Activated naive CD8-positive, alpha-beta T cell (primary cell): ENCODE measurements around the gene NECAB3.
A peak's percentile ranks its signal among the peaks of the same experiment; 100 is the strongest.
"Not testable (repeated sequence)": the region's sequence is repeated elsewhere in the genome, so short reads cannot be mapped to it uniquely, and the experiment has no call there.

ENCODE experiments used
- H3K27ac Mint-ChIP-seq: one replicate; pipeline ENCODE4 v1.8.0; 2021; ENCODE audit warnings: mixed read lengths
- H3K27me3 Mint-ChIP-seq: one replicate; pipeline ENCODE4 v1.8.0; 2021; ENCODE audit warnings: mixed read lengths
- H3K36me3 Mint-ChIP-seq: one replicate; pipeline ENCODE4 v1.8.0; 2021; ENCODE audit warnings: mixed read lengths
- H3K4me1 Mint-ChIP-seq: one replicate; pipeline ENCODE4 v1.8.0; 2021; ENCODE audit warnings: low read depth, mixed read lengths
- H3K4me3 Mint-ChIP-seq: one replicate; pipeline ENCODE4 v1.8.0; 2021; ENCODE audit warnings: mild to moderate bottlenecking, mixed read lengths
- H3K9me3 Mint-ChIP-seq: one replicate; pipeline ENCODE4 v1.8.0; 2021; ENCODE audit warnings: low read depth, mixed read lengths

Gene NECAB3

DNA sequence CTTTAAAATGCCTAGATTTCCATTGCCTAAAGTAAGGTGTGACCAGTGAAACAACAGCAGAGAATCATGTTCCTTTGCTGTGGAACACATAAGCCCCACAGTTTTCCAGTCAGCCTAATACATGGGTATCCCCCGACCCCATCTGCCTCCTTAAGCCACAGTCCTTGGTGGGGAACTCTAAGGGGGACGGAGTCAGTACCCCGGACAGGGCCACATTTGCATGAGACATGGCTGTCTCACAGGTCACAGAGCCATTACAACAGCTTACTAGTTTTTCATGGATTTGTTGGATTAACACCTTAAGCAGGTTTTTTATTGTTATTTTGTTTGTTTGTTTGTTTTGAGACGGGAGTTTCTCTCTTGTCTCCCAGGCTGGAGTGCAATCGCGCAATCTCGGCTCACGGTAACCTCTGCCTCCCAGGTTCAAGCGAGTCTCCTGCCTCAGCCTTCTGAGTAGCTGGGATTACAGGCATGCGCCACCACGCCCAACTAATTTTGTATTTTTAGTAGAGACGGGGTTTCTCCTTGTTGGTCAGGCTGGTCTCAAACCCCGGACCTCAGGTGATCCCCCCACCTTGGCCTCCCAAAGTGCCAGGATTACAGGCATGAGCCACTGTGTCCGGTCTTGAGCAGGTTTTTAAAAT is 27.1 kb downstream of the NECAB3 start:
- H3K4me3 Mint-ChIP-seq, H3K9me3 Mint-ChIP-seq, H3K4me1 Mint-ChIP-seq, H3K36me3 Mint-ChIP-seq, H3K27ac Mint-ChIP-seq, H3K27me3 Mint-ChIP-seq: not testable (repeated sequence)

DNA sequence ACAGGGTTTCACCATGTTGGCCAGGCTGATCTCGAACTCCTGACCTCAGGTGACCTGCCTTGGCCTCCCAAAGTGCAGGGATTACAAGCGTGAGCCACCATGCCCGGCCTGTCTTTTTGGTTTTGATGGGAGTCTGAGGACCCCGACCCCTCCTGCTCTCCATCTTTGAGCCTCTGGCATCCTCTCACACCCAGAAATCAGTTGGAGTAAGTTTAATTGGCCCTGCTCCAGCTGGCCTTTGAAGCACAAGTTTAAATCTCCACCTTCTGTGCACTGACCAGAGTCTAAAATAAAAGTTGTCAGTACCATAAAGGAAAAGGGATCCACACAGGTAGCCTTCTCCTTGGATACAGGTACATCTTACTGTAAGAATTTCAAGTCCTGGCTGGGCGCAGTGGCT is 28.0 kb downstream of the NECAB3 start:
- H3K27me3 Mint-ChIP-seq: no peaks in the 10 kb centered on the region
- no peak overlapping the region for H3K4me3 Mint-ChIP-seq
- no peaks in the 10 kb centered on the region for H3K9me3 Mint-ChIP-seq
- H3K4me1 Mint-ChIP-seq: no peaks in the 10 kb centered on the region
- H3K27ac Mint-ChIP-seq: no peak overlapping the region
- no peaks in the 10 kb centered on the region for H3K36me3 Mint-ChIP-seq

DNA sequence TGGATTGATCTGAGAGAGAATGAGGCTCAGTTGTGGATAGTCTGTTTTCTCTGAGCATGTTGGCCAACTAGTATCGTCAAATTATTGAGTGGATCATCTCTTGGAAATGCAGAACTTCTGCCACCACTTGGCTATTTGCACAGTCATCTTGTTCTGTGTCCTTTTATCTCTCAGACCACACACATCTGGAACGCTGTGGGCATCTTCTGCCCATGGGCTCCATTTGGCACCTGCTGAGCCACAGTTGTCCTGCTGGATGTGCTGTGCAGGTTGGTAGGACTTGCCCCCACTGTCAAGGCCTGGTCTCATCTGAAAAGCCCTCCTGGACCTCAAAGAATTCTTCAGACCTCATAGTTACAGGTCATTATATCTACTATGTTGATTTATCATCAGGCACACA is 28.8 kb downstream of the NECAB3 start:
- no peaks in the 10 kb centered on the region for H3K9me3 Mint-ChIP-seq
- no peak overlapping the region for H3K4me3 Mint-ChIP-seq
- no peak overlapping the region for H3K27ac Mint-ChIP-seq
- no peaks in the 10 kb centered on the region for H3K36me3 Mint-ChIP-seq
- no peaks in the 10 kb centered on the region for H3K27me3 Mint-ChIP-seq
- no peaks in the 10 kb centered on the region for H3K4me1 Mint-ChIP-seq

DNA sequence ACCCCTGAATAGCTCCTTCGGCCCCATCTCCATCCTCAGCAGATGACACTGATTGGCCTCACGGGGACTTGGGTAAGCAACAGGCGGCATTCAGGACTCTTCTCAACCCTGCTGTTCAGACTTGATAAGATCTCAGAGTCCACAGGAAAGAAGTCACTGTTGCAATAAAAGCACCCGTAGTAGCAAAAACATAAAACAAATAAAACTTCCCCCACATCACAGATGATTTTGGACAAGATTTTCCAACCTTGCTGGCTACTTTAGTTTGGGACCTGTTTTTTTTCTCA is 29.2 kb downstream of the NECAB3 start:
- no peaks in the 10 kb centered on the region for H3K27me3 Mint-ChIP-seq
- H3K36me3 Mint-ChIP-seq: peaks cover 3% of the 10 kb centered on the region
- H3K27ac Mint-ChIP-seq: no peak overlapping the region
- no peaks in the 10 kb centered on the region for H3K9me3 Mint-ChIP-seq
- no peak overlapping the region for H3K4me3 Mint-ChIP-seq
- no peaks in the 10 kb centered on the region for H3K4me1 Mint-ChIP-seq

DNA sequence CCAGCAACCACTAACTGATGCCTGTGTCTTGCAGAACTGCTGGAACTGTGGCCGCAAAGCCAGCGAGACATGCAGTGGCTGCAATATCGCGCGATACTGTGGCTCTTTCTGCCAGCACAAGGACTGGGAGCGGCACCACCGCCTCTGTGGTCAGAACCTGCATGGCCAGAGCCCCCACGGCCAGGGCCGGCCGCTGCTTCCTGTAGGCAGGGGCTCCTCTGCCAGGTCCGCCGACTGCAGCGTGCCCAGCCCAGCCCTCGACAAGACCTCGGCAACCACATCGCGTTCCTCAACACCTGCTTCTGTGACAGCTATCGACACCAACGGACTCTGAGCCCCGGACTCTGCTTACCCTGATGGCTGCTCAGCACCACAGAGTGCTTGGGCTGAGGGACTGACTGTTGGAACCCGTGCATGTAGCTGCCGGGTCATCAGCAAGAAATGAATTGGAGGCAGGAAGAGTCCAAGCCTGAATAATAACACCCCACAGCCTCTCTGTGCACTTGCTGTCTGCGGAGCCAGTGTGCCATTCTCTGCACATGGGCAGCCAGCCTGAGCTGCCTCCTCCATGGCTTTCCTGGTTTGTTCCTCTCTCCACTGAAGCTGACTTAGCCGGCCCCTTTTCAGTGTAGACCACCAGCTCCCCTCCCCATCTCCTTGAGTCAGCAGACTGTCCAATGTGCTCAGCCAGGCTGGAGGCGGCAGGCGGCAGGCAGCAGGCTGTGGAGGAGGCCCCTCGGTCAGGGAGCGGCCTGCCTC is 29.7 kb downstream of the NECAB3 start:
- Mint-ChIP-seq H3K4me3 (no peak overlapping the region), H3K27me3 (no peaks in the 10 kb centered on the region), H3K36me3 (peaks cover 6% of the 10 kb centered on the region), H3K27ac (no peak overlapping the region), H3K9me3 (no peaks in the 10 kb centered on the region), H3K4me1 (no peaks in the 10 kb centered on the region)

DNA sequence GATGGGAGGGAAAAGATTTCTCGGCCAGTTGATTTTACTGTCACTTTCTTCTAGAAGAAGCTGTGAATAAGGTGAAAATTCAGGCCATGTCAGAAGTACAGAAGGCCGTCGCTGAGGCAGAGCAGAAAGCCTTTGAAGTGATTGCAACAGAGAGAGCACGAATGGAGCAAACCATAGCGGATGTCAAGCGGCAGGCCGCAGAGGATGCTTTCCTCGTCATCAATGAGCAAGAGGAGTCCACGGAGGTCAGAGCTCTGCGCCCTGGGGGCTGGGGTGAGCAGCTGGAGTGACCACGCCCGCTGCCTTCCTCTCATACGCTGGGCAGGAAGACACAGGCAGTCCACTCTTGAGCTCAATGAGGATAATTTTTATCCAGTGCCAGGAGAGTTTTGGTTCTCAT is 33.9 kb downstream of the NECAB3 start:
- Mint-ChIP-seq H3K4me1 (no peaks in the 10 kb centered on the region), H3K27me3 (no peaks in the 10 kb centered on the region), H3K27ac (no peak overlapping the region), H3K9me3 (no peaks in the 10 kb centered on the region), H3K36me3 (peaks cover 11% of the 10 kb centered on the region), H3K4me3 (no peak overlapping the region)

DNA sequence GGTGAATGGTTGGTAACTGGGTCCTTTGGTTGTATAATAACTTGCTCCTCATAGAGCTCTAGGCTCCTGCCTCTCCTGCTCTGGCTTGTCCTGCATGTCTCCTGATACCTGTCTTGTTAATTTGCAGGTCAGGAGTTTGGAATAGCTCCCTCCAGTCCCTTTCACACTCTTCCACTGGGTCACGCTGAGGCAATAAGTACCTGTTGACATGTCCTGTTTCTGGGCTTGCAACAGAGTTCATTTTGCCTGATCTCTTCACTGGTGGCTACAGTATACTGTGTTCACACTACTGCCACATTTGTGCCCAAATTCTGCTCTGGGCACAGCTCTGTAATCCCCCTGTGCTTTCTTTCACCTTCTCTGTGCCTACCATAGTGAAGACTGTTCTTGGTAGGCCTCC is 37.5 kb downstream of the NECAB3 start:
- Mint-ChIP-seq H3K4me1 (peaks cover 3% of the 10 kb centered on the region), H3K27ac (peak overlapping the region; percentile 38), H3K36me3 (peaks cover 11% of the 10 kb centered on the region), H3K9me3 (no peaks in the 10 kb centered on the region), H3K27me3 (no peaks in the 10 kb centered on the region), H3K4me3 (no peak overlapping the region)

DNA sequence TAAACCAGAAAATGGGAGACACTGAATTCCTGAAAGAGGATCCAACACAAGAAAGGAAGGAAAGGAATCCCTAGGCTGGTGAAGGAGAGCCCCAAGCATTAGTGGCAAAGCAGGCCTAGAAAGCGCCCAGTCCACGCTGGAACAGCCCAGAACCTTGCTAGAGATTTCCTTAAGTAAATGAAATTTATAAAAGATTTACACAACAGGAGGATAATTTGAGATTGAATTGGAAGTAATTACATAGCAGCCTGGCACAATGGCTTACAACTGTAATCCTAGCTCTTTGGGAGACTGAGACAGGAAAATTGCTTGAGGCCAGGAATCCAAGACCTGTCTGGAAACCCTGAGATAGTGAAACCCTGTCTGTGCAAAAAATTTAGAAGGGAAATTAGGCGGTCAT is 38.9 kb downstream of the NECAB3 start:
- Mint-ChIP-seq H3K4me3 (no peak overlapping the region), H3K4me1 (peaks cover 3% of the 10 kb centered on the region)

DNA sequence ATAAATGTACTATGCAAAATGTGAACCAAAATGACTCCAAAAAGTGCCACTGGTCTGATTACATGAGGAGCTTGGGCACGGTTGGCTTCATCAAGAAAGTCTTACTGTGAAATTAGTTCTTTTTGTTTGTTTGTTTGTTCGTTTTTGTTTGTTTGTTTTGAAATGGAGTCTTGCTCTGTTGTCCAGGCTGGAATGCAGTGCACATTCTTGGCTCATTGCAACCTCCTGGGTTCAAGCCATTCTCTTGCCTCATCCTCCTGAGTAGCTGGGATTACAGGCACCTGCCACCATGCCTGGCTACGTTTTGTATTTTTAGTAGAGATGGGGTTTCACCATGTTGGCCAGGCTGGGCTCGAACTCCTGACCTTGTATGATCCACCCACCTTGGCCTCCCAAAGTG is 42.3 kb downstream of the NECAB3 start:
- not testable (repeated sequence) for H3K9me3 Mint-ChIP-seq, H3K27ac Mint-ChIP-seq, H3K36me3 Mint-ChIP-seq

More for the DNA sequence above, 38.9 kb downstream of the NECAB3 start:
- Mint-ChIP-seq H3K36me3 (peaks cover 11% of the 10 kb centered on the region), H3K9me3 (no peaks in the 10 kb centered on the region), H3K27me3 (no peaks in the 10 kb centered on the region), H3K27ac (no peak overlapping the region)

DNA sequence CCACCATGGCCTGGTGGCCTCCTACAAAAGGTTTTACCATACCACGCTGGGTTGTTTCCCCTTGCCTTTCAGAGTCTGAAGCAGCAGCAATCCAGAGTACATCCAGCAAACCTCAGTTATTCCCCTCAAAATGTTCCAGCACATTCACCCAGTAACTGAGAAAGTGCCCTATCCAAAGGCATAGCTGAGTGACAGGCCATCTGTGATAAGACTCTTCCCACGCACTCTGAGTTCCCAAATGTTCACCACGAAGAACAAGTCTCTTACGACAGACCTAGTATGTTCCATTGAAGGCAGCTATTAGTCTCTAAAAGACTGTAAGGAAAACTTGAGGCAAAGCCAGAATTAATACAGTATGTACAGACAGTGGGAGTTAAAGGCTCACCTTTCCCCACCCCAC is 43.7 kb downstream of the NECAB3 start:
- Mint-ChIP-seq H3K9me3 (no peaks in the 10 kb centered on the region), H3K4me3 (no peak overlapping the region), H3K27ac (no peak overlapping the region), H3K4me1 (peaks cover 3% of the 10 kb centered on the region), H3K27me3 (no peaks in the 10 kb centered on the region), H3K36me3 (peaks cover 6% of the 10 kb centered on the region)

More for the DNA sequence above, 42.3 kb downstream of the NECAB3 start:
- not testable (repeated sequence) for H3K4me3 Mint-ChIP-seq, H3K27me3 Mint-ChIP-seq, H3K4me1 Mint-ChIP-seq

DNA sequence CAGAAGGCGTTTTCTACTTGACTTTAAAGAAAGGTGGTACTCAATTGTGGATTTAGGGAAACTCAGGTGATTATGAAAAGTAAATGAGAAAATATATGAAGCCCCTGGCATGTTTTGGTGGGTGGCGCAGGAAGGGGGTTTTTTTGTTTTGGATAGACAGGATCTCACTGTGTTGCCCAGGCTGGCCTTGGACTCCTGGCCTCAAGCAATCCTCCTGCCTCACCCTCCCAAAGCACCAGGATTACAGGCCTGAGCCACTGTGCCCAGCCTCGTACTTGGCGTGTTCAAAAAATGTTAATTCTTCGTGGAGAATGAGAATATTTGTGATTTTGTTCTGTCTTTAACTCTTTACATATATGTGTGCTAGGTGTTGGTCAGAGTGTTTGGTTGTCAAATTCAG is 44.2 kb downstream of the NECAB3 start:
- Mint-ChIP-seq H3K4me1 (peaks cover 3% of the 10 kb centered on the region), H3K9me3 (no peaks in the 10 kb centered on the region), H3K27ac (no peak overlapping the region), H3K36me3 (peaks cover 9% of the 10 kb centered on the region), H3K27me3 (no peaks in the 10 kb centered on the region), H3K4me3 (no peak overlapping the region)

DNA sequence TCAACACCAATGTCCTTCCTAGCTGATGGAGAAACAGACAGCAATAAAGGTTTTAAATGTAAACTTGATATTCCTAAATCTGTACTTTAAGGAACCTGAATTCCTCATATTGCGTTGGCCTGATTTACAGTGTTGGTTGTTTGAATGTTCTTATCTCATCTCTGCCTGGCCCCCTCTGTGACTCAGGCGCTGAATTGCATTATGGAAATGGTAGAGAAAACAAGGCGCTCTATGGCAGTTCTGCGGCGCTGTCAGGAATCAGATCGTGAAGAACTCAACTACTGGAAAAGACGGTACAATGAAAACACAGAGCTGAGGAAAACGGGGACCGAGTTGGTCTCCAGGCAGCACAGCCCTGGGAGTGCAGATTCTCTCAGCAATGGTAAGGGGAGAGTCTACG is 44.7 kb downstream of the NECAB3 start:
- Mint-ChIP-seq H3K36me3 (peaks cover 12% of the 10 kb centered on the region), H3K4me3 (no peak overlapping the region), H3K27ac (no peak overlapping the region), H3K4me1 (peaks cover 4% of the 10 kb centered on the region), H3K9me3 (no peaks in the 10 kb centered on the region), H3K27me3 (no peaks in the 10 kb centered on the region)

DNA sequence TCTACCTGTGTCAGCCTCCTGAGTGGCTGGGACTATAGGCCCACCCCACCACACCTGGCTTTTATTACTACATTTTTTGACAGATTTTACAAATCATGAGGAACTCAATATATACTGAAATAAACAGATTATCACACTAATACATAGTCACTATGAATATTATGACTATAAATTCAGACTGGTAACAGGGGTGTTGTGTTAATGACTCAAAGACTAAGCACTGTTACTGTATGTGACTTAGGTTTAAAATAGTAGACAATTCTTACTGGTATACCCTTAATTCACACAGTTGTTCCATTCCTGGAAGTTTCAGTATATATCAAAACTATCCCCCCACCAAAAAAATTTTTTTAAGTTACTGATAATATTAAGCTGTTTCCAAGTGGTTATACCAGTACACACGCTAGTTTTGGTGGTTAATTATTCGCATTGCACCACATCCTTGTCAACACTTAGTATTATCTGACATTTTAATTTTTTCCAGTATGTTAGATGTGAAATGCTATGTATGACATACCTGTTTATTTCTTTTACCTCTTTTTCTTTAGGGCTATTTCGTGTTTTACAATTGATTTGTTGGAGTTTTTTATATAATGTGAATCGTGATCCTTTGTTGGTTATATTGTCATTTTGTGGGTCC is 46.5 kb downstream of the NECAB3 start:
- Mint-ChIP-seq H3K4me1 (peaks cover 8% of the 10 kb centered on the region), H3K9me3 (no peaks in the 10 kb centered on the region), H3K27ac (no peak overlapping the region), H3K36me3 (peaks cover 14% of the 10 kb centered on the region), H3K4me3 (no peak overlapping the region), H3K27me3 (no peaks in the 10 kb centered on the region)

DNA sequence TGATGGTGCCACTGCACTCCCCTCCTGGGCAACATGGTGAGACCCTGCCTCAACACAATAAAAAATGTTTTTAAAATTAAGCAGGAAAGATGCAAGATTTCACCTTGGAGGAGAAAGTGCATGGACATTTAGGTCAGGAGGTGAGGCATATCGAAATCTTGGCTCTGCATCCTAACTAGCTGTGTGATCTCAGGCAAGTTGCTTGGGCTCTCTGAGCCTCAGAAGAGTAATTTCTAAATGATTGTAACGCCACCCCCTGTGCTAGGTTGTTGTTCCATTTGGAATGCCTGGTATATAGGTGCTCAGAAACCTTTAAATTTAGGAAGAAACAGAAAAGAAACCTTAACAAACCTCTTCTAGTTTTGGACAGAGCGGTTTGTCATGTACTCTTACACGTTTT is 48.0 kb downstream of the NECAB3 start:
- H3K4me3 Mint-ChIP-seq: no peak overlapping the region
- H3K36me3 Mint-ChIP-seq: peaks cover 14% of the 10 kb centered on the region
- H3K4me1 Mint-ChIP-seq: peaks cover 8% of the 10 kb centered on the region
- no peak overlapping the region for H3K27ac Mint-ChIP-seq
- H3K9me3 Mint-ChIP-seq: no peaks in the 10 kb centered on the region
- no peaks in the 10 kb centered on the region for H3K27me3 Mint-ChIP-seq

DNA sequence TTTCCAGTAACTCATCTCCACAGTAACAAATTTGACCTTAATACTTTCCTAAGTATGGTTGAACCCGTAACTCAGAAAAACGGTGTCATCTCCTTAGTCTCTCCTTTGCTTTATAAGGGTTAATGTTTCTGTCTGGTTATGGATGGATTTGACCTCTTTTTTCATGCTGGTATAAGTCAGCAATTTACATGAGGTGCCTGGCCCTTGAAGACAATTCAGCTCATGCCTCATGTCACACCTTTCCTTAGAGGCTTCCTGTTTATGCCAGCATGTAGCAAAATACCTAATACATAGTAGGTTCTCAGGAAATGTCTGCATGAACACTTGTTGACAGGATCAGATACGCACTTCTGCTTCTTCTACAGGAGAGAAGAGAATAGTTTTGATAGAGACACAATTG is 49.8 kb downstream of the NECAB3 start:
- Mint-ChIP-seq H3K27me3 (no peaks in the 10 kb centered on the region), H3K4me1 (peaks cover 8% of the 10 kb centered on the region), H3K4me3 (no peak overlapping the region), H3K9me3 (no peaks in the 10 kb centered on the region), H3K36me3 (peaks cover 17% of the 10 kb centered on the region), H3K27ac (peak overlapping the region; percentile 61)
